Panc1 (cell line): ENCODE data around the gene RC3H1. TPM values are rescaled to one million over a fixed set of nuclear protein-coding genes. Genes with fewer than 3 reads are reported as not detected.

ENCODE experiments used
- ATAC-seq: fragments of 200-7000 bp; cut with Tn5 transposase; 2 replicates; pipeline ENCODE4 v1.9.1; 2020; ENCODE audit warnings: mild to moderate bottlenecking, moderate library complexity
- BruUV-seq: library from RNA; stranded (reverse); fragments of 400-500 nt; replicated peaks from 2 replicates; lab custom pipeline; 2021; lab: Mats Ljungman, UMichigan
- CTCF ChIA-PET: fragments of 300-600 bp; sonication (Branson Sonifier 250); formaldehyde crosslinking; loops from one replicate; lab custom pipeline; 2022; ENCODE audit warnings: antibody characterized with exemption; lab: Charles Lee
- POLR2A ChIA-PET: fragments of 300-600 bp; sonication (Branson Sonifier 250); formaldehyde crosslinking; loops from one replicate; lab custom pipeline; 2022; ENCODE audit warnings: antibody characterized with exemption; lab: Charles Lee
- DNase-seq: peaks from one replicate; pipeline ENCODE4 v3.0.0-alpha.2; 2010; ENCODE audit warnings: low read depth, low spot score
- H3K27ac ChIP-seq: 2 replicates; pipeline ENCODE4 v1.5.1; 2011; ENCODE audit warnings: mild to moderate bottlenecking, low read length, inconsistent platforms
- H3K27me3 ChIP-seq: fragments of 200-500 bp; sonication (Bioruptor generic); 2 replicates; pipeline ENCODE4 v1.6.0; 2014; ENCODE audit warnings: low read length, inconsistent platforms; ENCODE audit not compliant: control insufficient read depth, insufficient read depth
- H3K36me3 ChIP-seq: fragments of 200-500 bp; sonication (Bioruptor generic); 2 replicates; pipeline ENCODE4 v1.5.1; 2014; ENCODE audit warnings: inconsistent platforms, mild to moderate bottlenecking, low read length, moderate library complexity; ENCODE audit not compliant: control insufficient read depth, insufficient read depth
- H3K4me1 ChIP-seq: 2 replicates; pipeline ENCODE4 v1.5.1; 2011; ENCODE audit warnings: inconsistent platforms, mild to moderate bottlenecking, low read length, moderate library complexity; ENCODE audit not compliant: control insufficient read depth, insufficient read depth
- H3K4me3 ChIP-seq, 2 experiments: 2 replicates each; pipeline ENCODE4 v1.5.1; 2011 to 2012; ENCODE audit warnings: low read depth in 2 of 2, low read length in 2 of 2, mild to moderate bottlenecking in 2 of 2, inconsistent platforms in 1 of 2, moderate library complexity in 1 of 2
- H3K9me3 ChIP-seq: fragments of 200-500 bp; sonication (Bioruptor generic); 2 replicates; pipeline ENCODE4 v1.5.1; 2014; ENCODE audit warnings: low read depth, mild to moderate bottlenecking, inconsistent platforms, low read length, moderate library complexity; ENCODE audit not compliant: control insufficient read depth, insufficient read depth
- POLR2AphosphoS5 ChIP-seq: IDR thresholded peaks from 2 replicates; pipeline ENCODE4 v1.6.1; 2012; ENCODE audit warnings: mild to moderate bottlenecking, low read depth, low read length, moderate library complexity
- SIN3A ChIP-seq: IDR thresholded peaks from 2 replicates; pipeline ENCODE4 v1.6.1; 2012; ENCODE audit warnings: low read depth, mild to moderate bottlenecking, low read length, moderate library complexity, borderline replicate concordance; ENCODE audit not compliant: insufficient read depth
- TCF7L2 ChIP-seq: IDR thresholded peaks from 2 replicates; pipeline ENCODE4 v1.6.1; 2011; ENCODE audit warnings: mild to moderate bottlenecking, low read depth, low read length, inconsistent platforms
- in situ Hi-C: cut with HindIII; loops from 2 replicates; pipeline ENCODE4 v1.10.0; 2016; ENCODE audit warnings: low sequenced_read_pairs, low pct_unique_long_range_greater_than_20kb
- intact Hi-C: fragments of 100-400 bp; cut with micrococcal nuclease; formaldehyde crosslinking; loops from one replicate; pipeline ENCODE4 v1.10.0; 2022; ENCODE audit not compliant: unreplicated experiment
- total RNA-seq: library from RNA; stranded (reverse); gene quantifications from one replicate; pipeline ENCODE4 v1.2.1, GENCODE V29; 2021; ENCODE audit not compliant: unreplicated experiment
- TF ChIP-seq, protein P1 (sequence below): fragments of 450-650 bp; IDR thresholded peaks from 2 replicates; pipeline ENCODE4 v1.5.1; 2017; ENCODE audit warnings: mild to moderate bottlenecking
- TF ChIP-seq, protein P2 (sequence below), 2 experiments: IDR thresholded peaks; 2 replicates each; pipeline ENCODE4 v1.6.1; 2011 to 2012; ENCODE audit warnings: low read depth in 2 of 2, control low read depth in 1 of 2, low read length in 1 of 2, mild to moderate bottlenecking in 1 of 2, moderate library complexity in 1 of 2; ENCODE audit not compliant: insufficient read depth in 1 of 2

Gene RC3H1
- total RNA-seq, 1 experiment from 2014 or later = 21.4 TPM

DNA sequence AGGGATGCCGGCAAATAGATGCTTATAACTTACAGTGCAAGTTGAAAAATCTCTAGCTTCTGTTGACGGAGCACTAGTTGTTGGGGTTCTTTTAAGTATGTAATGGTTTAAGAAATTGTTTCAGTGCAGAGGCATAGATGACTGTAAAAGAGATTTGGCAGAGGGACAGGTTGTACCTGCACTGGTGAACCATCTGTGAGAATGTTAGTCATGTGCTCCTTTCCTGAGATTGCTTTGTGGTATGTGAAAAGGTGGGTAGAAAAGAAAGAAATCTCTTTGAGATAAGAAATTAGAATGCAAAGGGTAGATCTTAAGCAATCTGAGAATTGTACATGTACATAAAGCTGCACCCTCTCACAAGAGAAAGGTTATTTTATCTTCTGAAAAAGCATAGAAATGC is 134.5 kb downstream of the RC3H1 start:
- DNase-seq (no peak), ATAC-seq (no peak)
- CTCF ChIA-PET = no interaction called here
- in situ Hi-C loops (no loop called here), intact Hi-C loops (no loop called here)
- no TSS peak for BruUV-seq
- Histone ChIP-seq H3K4me1 (no peaks in the 10 kb centered on the region), H3K4me3 (no peak overlapping the region), H3K27ac (no peak overlapping the region), H3K27me3 (no peaks in the 10 kb centered on the region), H3K9me3 (no peaks in the 10 kb centered on the region), H3K36me3 (peaks cover 5% of the 10 kb centered on the region; the same call in 1 of the 2 replicates)
- POLR2A ChIA-PET = no interaction called here
- TF ChIP-seq, protein P1, sequence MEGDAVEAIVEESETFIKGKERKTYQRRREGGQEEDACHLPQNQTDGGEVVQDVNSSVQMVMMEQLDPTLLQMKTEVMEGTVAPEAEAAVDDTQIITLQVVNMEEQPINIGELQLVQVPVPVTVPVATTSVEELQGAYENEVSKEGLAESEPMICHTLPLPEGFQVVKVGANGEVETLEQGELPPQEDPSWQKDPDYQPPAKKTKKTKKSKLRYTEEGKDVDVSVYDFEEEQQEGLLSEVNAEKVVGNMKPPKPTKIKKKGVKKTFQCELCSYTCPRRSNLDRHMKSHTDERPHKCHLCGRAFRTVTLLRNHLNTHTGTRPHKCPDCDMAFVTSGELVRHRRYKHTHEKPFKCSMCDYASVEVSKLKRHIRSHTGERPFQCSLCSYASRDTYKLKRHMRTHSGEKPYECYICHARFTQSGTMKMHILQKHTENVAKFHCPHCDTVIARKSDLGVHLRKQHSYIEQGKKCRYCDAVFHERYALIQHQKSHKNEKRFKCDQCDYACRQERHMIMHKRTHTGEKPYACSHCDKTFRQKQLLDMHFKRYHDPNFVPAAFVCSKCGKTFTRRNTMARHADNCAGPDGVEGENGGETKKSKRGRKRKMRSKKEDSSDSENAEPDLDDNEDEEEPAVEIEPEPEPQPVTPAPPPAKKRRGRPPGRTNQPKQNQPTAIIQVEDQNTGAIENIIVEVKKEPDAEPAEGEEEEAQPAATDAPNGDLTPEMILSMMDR = no peak
- TF ChIP-seq TCF7L2 = no peak
- TF ChIP-seq, protein P2, sequence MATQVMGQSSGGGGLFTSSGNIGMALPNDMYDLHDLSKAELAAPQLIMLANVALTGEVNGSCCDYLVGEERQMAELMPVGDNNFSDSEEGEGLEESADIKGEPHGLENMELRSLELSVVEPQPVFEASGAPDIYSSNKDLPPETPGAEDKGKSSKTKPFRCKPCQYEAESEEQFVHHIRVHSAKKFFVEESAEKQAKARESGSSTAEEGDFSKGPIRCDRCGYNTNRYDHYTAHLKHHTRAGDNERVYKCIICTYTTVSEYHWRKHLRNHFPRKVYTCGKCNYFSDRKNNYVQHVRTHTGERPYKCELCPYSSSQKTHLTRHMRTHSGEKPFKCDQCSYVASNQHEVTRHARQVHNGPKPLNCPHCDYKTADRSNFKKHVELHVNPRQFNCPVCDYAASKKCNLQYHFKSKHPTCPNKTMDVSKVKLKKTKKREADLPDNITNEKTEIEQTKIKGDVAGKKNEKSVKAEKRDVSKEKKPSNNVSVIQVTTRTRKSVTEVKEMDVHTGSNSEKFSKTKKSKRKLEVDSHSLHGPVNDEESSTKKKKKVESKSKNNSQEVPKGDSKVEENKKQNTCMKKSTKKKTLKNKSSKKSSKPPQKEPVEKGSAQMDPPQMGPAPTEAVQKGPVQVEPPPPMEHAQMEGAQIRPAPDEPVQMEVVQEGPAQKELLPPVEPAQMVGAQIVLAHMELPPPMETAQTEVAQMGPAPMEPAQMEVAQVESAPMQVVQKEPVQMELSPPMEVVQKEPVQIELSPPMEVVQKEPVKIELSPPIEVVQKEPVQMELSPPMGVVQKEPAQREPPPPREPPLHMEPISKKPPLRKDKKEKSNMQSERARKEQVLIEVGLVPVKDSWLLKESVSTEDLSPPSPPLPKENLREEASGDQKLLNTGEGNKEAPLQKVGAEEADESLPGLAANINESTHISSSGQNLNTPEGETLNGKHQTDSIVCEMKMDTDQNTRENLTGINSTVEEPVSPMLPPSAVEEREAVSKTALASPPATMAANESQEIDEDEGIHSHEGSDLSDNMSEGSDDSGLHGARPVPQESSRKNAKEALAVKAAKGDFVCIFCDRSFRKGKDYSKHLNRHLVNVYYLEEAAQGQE (IDR thresholded peaks at IDR 0.05; ENCODE audit: insufficient read depth in 1 of 2, low read depth in 2 of 2, low read length in 1 of 2) = no peak
- TF ChIP-seq SIN3A = no peak
- no peak for TF ChIP-seq POLR2AphosphoS5

DNA sequence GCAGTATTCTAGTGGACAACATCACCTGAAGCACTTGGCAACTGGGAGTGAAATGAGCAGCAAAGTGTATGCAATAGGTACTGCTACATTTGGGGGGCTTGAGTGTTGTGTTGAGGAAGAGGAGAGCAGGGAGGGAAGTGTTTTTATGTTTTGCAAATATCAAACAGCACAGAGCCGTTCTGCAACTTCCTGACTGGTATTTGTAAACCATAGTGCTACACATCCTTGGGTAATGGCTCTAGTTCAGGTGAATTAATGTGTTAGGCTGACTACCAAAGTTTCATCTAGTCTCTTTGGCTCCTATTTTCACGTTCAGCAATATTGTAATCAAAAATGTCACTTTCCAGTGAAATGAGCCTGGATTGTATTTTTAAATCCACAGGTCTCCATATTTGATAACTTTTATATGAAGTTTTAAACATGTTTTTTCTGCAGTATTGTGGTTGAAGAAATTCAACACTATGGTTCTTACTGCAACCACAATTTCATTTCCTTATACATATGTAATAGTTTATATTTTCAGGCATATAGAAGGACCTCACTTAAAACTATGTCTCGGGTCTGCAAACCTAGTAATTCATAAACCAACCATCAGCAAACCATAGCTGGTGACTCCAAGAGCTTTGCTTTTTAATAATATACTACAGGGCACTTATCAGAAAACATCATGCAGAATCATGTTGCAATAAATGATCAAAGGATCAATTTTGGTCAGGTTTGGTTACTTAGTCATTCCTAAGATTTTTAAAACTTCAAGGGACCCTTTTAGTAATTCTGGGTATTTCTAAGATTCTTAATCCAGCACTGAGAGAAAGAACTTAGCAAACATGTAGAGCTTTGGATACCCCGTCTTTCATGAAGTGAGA is 135.2 kb downstream of the RC3H1 start:
- BruUV-seq = no TSS peak
- Histone ChIP-seq H3K27me3 (no peaks in the 10 kb centered on the region), H3K36me3 (peaks cover 5% of the 10 kb centered on the region; the same call in 1 of the 2 replicates), H3K4me1 (no peaks in the 10 kb centered on the region), H3K9me3 (no peaks in the 10 kb centered on the region), H3K27ac (no peak overlapping the region), H3K4me3 (no peak overlapping the region)
- ChIA-PET POLR2A (no interaction called here), CTCF (no interaction called here)
- no peak for TF ChIP-seq POLR2AphosphoS5
- TF ChIP-seq, protein P1 = no peak
- DNase-seq (no peak), ATAC-seq (no peak)
- intact Hi-C loops (no loop called here), in situ Hi-C loops (no loop called here)
